ENCODE measurements around the gene PRDM16. TPM values are rescaled to one million over a fixed set of nuclear protein-coding genes. Genes with fewer than 3 reads are reported as not detected.

The PRDM16 gene
- total RNA-seq, 1 experiment from 2014 or later, result 1.6 TPM

DNA sequence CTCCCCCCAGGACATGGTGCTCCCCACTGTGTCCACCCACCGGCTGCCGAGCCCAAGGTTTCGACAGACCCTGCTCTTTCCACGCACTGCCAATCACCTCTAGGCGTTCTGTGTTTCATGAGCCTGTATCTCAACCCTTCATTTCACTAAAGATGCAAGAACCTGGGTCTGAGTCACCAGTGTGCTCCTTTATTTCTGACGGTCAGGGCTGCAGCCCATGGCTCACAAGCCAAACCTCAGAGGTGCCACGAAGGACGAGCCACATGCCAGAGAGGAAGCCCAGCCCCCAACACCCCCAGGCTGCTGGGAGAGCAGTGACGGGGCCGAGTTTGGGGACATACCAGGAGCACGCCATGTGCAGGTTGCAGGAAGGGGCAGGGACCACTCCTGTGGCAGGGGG lies 306.2 kb downstream of the PRDM16 start:
- TF ChIP-seq, protein P1, sequence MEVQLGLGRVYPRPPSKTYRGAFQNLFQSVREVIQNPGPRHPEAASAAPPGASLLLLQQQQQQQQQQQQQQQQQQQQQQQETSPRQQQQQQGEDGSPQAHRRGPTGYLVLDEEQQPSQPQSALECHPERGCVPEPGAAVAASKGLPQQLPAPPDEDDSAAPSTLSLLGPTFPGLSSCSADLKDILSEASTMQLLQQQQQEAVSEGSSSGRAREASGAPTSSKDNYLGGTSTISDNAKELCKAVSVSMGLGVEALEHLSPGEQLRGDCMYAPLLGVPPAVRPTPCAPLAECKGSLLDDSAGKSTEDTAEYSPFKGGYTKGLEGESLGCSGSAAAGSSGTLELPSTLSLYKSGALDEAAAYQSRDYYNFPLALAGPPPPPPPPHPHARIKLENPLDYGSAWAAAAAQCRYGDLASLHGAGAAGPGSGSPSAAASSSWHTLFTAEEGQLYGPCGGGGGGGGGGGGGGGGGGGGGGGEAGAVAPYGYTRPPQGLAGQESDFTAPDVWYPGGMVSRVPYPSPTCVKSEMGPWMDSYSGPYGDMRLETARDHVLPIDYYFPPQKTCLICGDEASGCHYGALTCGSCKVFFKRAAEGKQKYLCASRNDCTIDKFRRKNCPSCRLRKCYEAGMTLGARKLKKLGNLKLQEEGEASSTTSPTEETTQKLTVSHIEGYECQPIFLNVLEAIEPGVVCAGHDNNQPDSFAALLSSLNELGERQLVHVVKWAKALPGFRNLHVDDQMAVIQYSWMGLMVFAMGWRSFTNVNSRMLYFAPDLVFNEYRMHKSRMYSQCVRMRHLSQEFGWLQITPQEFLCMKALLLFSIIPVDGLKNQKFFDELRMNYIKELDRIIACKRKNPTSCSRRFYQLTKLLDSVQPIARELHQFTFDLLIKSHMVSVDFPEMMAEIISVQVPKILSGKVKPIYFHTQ (CRISPR knock-in tag; IDR thresholded peaks at IDR 0.05), result no peak
- TF ChIP-seq ZNF423 (CRISPR knock-in tag; IDR thresholded peaks at IDR 0.05), result no peak
- TF ChIP-seq SP1 (CRISPR knock-in tag; conservative IDR thresholded peaks at IDR 0.05), result no peak
- TF ChIP-seq, protein P2, sequence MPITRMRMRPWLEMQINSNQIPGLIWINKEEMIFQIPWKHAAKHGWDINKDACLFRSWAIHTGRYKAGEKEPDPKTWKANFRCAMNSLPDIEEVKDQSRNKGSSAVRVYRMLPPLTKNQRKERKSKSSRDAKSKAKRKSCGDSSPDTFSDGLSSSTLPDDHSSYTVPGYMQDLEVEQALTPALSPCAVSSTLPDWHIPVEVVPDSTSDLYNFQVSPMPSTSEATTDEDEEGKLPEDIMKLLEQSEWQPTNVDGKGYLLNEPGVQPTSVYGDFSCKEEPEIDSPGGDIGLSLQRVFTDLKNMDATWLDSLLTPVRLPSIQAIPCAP (CRISPR knock-in tag; IDR thresholded peaks at IDR 0.05), result no peak
- TF ChIP-seq JUN (CRISPR knock-in tag; IDR thresholded peaks at IDR 0.05), result no peak
- no peak for TF ChIP-seq MXD4 (CRISPR knock-in tag; IDR thresholded peaks at IDR 0.05; ENCODE audit: borderline replicate concordance)
- TF ChIP-seq, protein P3, sequence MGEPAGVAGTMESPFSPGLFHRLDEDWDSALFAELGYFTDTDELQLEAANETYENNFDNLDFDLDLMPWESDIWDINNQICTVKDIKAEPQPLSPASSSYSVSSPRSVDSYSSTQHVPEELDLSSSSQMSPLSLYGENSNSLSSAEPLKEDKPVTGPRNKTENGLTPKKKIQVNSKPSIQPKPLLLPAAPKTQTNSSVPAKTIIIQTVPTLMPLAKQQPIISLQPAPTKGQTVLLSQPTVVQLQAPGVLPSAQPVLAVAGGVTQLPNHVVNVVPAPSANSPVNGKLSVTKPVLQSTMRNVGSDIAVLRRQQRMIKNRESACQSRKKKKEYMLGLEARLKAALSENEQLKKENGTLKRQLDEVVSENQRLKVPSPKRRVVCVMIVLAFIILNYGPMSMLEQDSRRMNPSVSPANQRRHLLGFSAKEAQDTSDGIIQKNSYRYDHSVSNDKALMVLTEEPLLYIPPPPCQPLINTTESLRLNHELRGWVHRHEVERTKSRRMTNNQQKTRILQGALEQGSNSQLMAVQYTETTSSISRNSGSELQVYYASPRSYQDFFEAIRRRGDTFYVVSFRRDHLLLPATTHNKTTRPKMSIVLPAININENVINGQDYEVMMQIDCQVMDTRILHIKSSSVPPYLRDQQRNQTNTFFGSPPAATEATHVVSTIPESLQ (CRISPR knock-in tag; IDR thresholded peaks at IDR 0.05), result no peak
- TF ChIP-seq GRHL2 (CRISPR knock-in tag; IDR thresholded peaks at IDR 0.05; ENCODE audit: insufficient replicate concordance, severe bottlenecking), result no peak
- no peak for TF ChIP-seq TCF7 (CRISPR knock-in tag; IDR thresholded peaks at IDR 0.05; ENCODE audit: low read depth)
- TF ChIP-seq, protein P4, sequence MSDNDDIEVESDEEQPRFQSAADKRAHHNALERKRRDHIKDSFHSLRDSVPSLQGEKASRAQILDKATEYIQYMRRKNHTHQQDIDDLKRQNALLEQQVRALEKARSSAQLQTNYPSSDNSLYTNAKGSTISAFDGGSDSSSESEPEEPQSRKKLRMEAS (CRISPR knock-in tag; IDR thresholded peaks at IDR 0.05), result no peak
- TF ChIP-seq FOXK1 (CRISPR knock-in tag; IDR thresholded peaks at IDR 0.05), result no peak
- TF ChIP-seq NR1H2 (CRISPR knock-in tag; IDR thresholded peaks at IDR 0.05), result no peak
- TF ChIP-seq ZNF121 (CRISPR knock-in tag; IDR thresholded peaks at IDR 0.05), result no peak
- no peak overlapping the region for H3K27ac Mint-ChIP-seq
- ATAC-seq (no peak), DNase-seq (ENCODE audit: low spot score) (no peak)
- POLR2A ChIA-PET, result no interaction called here
- H3K36me3 Mint-ChIP-seq, result no peaks in the 10 kb centered on the region
- H3K27me3 Mint-ChIP-seq (ENCODE audit: low read depth), result no peaks in the 10 kb centered on the region
- no peaks in the 10 kb centered on the region for H3K4me1 Mint-ChIP-seq
- peaks cover 13% of the 10 kb centered on the region; the same call in 1 of the 2 replicates for H3K9me3 Mint-ChIP-seq
- CTCF ChIA-PET, result interaction anchor here (0.9 to 3.1 kb wide), 2 partner anchors 24 to 116 kb away, joined by 3 to 8 read pairs; no protein-coding TSS in a partner anchor
- H3K4me3 Mint-ChIP-seq, result no peak overlapping the region

DNA sequence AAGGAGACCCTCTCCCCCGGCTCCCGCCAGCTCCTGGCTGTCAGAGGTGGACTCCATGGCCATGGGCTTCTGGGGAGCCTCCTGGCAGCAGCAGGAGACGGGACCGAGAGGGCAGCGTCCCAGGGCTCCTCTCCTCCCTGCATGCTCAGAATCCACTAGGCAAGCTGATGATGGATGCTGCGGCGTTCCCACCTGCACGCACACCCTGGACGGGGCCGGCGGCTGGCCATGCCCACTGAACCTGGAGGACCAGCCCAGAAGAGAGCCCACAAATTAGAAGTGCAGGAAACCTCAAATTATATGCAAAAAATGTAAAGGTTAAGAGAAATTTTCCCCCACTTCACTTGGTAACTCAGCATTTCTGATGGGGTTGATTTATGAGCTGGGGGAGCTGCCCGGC lies 308.2 kb downstream of the PRDM16 start:
- no peaks in the 10 kb centered on the region for H3K9me3 Mint-ChIP-seq
- no peaks in the 10 kb centered on the region for H3K36me3 Mint-ChIP-seq
- CTCF ChIA-PET, result no interaction called here
- H3K4me1 Mint-ChIP-seq, result no peaks in the 10 kb centered on the region
- H3K4me3 Mint-ChIP-seq, result no peak overlapping the region
- no peak overlapping the region for H3K27ac Mint-ChIP-seq
- POLR2A ChIA-PET, result no interaction called here
- no peaks in the 10 kb centered on the region for H3K27me3 Mint-ChIP-seq (ENCODE audit: low read depth)
- no peak for DNase-seq (ENCODE audit: low spot score)
- no peak for ATAC-seq
- TF ChIP-seq MXD4 (CRISPR knock-in tag; IDR thresholded peaks at IDR 0.05; ENCODE audit: borderline replicate concordance) (no peak), ELF4 (CRISPR knock-in tag; IDR thresholded peaks at IDR 0.05; ENCODE audit: low read depth) (no peak), GABPB1 (CRISPR knock-in tag; IDR thresholded peaks at IDR 0.05) (no peak), ATF1 (CRISPR knock-in tag; IDR thresholded peaks at IDR 0.05) (no peak), PRRX2 (CRISPR knock-in tag; IDR thresholded peaks at IDR 0.05) (no peak), NFE2L1 (CRISPR knock-in tag; IDR thresholded peaks at IDR 0.05) (no peak), FOXP1 (CRISPR knock-in tag; IDR thresholded peaks at IDR 0.05; ENCODE audit: borderline replicate concordance) (no peak)
- TF ChIP-seq, protein P5, sequence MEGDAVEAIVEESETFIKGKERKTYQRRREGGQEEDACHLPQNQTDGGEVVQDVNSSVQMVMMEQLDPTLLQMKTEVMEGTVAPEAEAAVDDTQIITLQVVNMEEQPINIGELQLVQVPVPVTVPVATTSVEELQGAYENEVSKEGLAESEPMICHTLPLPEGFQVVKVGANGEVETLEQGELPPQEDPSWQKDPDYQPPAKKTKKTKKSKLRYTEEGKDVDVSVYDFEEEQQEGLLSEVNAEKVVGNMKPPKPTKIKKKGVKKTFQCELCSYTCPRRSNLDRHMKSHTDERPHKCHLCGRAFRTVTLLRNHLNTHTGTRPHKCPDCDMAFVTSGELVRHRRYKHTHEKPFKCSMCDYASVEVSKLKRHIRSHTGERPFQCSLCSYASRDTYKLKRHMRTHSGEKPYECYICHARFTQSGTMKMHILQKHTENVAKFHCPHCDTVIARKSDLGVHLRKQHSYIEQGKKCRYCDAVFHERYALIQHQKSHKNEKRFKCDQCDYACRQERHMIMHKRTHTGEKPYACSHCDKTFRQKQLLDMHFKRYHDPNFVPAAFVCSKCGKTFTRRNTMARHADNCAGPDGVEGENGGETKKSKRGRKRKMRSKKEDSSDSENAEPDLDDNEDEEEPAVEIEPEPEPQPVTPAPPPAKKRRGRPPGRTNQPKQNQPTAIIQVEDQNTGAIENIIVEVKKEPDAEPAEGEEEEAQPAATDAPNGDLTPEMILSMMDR (IDR thresholded peaks at IDR 0.05), result no peak
- TF ChIP-seq, protein P6, sequence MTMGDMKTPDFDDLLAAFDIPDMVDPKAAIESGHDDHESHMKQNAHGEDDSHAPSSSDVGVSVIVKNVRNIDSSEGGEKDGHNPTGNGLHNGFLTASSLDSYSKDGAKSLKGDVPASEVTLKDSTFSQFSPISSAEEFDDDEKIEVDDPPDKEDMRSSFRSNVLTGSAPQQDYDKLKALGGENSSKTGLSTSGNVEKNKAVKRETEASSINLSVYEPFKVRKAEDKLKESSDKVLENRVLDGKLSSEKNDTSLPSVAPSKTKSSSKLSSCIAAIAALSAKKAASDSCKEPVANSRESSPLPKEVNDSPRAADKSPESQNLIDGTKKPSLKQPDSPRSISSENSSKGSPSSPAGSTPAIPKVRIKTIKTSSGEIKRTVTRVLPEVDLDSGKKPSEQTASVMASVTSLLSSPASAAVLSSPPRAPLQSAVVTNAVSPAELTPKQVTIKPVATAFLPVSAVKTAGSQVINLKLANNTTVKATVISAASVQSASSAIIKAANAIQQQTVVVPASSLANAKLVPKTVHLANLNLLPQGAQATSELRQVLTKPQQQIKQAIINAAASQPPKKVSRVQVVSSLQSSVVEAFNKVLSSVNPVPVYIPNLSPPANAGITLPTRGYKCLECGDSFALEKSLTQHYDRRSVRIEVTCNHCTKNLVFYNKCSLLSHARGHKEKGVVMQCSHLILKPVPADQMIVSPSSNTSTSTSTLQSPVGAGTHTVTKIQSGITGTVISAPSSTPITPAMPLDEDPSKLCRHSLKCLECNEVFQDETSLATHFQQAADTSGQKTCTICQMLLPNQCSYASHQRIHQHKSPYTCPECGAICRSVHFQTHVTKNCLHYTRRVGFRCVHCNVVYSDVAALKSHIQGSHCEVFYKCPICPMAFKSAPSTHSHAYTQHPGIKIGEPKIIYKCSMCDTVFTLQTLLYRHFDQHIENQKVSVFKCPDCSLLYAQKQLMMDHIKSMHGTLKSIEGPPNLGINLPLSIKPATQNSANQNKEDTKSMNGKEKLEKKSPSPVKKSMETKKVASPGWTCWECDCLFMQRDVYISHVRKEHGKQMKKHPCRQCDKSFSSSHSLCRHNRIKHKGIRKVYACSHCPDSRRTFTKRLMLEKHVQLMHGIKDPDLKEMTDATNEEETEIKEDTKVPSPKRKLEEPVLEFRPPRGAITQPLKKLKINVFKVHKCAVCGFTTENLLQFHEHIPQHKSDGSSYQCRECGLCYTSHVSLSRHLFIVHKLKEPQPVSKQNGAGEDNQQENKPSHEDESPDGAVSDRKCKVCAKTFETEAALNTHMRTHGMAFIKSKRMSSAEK (CRISPR knock-in tag; IDR thresholded peaks at IDR 0.05; ENCODE audit: borderline replicate concordance), result no peak
- TF ChIP-seq, protein P7, sequence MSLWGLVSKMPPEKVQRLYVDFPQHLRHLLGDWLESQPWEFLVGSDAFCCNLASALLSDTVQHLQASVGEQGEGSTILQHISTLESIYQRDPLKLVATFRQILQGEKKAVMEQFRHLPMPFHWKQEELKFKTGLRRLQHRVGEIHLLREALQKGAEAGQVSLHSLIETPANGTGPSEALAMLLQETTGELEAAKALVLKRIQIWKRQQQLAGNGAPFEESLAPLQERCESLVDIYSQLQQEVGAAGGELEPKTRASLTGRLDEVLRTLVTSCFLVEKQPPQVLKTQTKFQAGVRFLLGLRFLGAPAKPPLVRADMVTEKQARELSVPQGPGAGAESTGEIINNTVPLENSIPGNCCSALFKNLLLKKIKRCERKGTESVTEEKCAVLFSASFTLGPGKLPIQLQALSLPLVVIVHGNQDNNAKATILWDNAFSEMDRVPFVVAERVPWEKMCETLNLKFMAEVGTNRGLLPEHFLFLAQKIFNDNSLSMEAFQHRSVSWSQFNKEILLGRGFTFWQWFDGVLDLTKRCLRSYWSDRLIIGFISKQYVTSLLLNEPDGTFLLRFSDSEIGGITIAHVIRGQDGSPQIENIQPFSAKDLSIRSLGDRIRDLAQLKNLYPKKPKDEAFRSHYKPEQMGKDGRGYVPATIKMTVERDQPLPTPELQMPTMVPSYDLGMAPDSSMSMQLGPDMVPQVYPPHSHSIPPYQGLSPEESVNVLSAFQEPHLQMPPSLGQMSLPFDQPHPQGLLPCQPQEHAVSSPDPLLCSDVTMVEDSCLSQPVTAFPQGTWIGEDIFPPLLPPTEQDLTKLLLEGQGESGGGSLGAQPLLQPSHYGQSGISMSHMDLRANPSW (CRISPR knock-in tag; conservative IDR thresholded peaks at IDR 0.05; ENCODE audit: low read depth), result no peak
